Left lobe of liver (tissue), 2 donors: Measurements from ENCODE around the gene TRAF3IP1. TPM values are rescaled to one million over a fixed set of nuclear protein-coding genes. Genes with fewer than 3 reads are reported as not detected.

ENCODE experiments used
- ATAC-seq: fragments of 200-7000 bp; cut with Tn5 transposase; one replicate; pipeline ENCODE4 v1.9.1; 2020; ENCODE audit warnings: mild to moderate bottlenecking, moderate library complexity
- DNase-seq: peaks from one replicate; pipeline ENCODE4 v3.0.0-alpha.2; 2020; ENCODE audit warnings: low spot score
- total RNA-seq: library from RNA; stranded (reverse); gene quantifications from one replicate; pipeline ENCODE4 v1.2.1, GENCODE V29; 2021
- donor health status: DM: no; HTN: no; CAD: no; lungs with moderate emphysema.
- donor health status: DM: no; HTN: yes; CAD: no.

The TRAF3IP1 gene
- total RNA-seq, 1 donor from 2014 or later: 9.0 TPM

DNA sequence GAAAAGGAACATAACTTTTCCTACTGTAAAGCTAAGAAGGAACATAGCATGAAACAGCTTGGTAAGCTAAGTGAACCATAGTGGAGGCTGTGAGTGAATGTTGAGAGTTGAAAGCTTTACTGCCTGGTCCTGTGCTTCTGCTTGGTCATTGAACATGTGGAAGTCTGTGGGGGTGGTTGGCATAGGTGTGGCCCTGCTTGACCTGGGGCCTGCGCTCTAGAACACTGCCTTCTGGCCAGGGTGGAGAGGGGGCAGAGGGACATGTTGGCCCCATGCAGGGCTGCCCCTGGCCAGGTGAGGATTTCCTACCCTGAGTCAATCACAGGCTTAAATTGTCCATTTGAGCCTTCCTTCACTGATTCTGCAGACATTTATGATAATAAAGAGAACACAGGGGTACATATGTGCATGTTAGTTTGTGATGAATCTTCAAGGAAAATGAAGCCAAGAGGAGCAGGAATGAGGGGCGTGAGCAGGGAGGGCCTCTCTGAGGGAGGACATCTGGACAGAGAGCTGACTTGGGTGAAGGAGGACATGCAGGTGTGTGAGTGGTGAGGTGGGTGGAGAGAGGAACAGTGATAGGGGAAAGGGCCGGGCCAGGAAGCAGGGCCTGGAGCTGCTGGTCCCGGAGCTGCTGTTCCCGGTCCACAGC, 16.6 kb downstream of the TRAF3IP1 start:
- no peak for DNase-seq
- ATAC-seq: no peak

DNA sequence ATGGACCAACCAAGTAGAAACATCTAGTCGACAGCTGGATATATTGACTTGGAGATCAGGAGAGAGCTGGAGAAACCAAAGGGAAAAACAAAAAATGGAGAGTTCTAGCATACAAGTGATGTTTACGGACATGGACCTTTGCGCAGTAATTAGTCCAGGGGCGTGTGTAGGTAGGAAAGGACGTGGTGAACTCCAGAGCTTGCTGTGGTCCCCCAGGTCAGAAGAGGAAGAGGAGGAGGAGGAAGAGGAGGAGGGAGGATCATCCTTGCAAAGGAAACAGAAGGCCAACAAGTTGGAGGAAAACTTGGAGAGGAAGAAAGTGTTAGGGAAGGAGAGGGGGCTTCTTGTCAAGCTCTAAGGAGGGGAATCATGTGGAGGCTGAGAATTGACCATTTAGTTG, 17.5 kb downstream of the TRAF3IP1 start:
- DNase-seq (no peak), ATAC-seq (no peak)

GRCh38 chr2:238338710-238339394, 18.5 kb downstream of the TRAF3IP1 start:
- ATAC-seq (no peak), DNase-seq (no peak)

GRCh38 chr2:238339395-238339780, 19.1 kb downstream of the TRAF3IP1 start:
- ATAC-seq (no peak), DNase-seq (no peak)

- peak; percentile 59 for DNase-seq
- peak; percentile 96 for ATAC-seq
Measured at GRCh38 chr2:238339814-238340213, 19.5 kb downstream of the TRAF3IP1 start.

DNA sequence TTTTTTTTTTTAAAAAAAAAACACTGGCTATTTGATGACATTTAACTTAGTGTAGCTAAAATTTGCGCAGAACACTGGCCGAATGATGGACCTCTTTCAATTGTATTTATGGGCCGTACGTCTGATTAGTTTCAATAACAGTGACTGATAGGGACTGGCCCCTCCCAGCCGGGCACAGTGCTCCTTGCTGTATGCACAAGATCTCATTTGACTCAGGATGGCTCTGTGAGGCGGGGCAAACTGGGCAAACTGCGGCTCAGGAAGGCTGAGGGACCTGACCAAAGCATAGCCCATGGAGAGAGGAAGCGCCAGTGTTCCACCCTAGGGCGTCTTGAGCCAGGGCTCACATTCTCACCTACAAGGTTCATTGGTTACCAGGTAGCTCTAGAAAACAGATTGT, 21.2 kb downstream of the TRAF3IP1 start:
- ATAC-seq (no peak), DNase-seq (no peak)

GRCh38 chr2:238344035-238344434, 23.7 kb downstream of the TRAF3IP1 start:
- DNase-seq (no peak), ATAC-seq (no peak)

DNA sequence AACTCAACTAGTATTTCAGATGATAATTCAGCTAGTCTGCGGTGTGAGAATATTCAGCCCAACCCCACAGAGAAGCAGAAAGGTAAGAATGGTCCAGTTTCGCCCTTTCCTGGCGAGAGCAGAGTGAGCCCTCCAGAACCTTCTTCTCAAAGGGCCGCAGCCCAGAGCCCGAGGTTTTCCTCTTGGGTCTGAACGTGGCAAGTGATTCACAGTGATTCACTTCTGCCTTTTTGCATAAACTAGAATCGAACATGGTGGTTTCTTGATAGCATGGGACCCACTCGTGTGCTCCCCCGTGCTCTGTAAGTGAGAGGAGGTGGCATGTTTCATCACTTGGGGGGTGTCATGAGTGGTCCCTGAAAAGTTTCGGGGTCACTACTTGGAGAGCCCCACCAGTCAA, 24.2 kb downstream of the TRAF3IP1 start:
- DNase-seq: no peak

GRCh38 chr2:238345297-238345968, 25.1 kb downstream of the TRAF3IP1 start:
- DNase-seq: no peak
- ATAC-seq: no peak

More for the DNA sequence above, 24.2 kb downstream of the TRAF3IP1 start:
- ATAC-seq: no peak

DNA sequence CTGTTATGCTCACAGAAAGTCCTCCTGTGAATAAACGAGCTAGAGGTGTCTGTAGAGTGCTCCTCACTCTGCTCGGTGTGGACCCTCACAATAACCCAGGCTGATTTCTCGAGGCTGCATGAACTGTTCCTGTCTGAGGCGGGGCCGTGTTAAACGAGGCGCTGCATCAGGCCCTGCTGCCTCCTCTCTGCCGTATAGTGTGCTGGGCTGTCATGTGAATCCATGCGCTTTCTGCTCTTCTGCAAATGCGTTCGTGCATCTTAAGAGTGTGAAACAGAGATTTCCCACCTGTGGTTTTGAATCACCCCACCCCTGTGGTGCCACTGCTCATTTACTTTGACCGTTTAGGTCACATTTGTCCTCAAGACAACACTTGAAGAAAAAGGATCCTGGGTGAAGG, 26.2 kb downstream of the TRAF3IP1 start:
- DNase-seq (no peak), ATAC-seq (no peak)

DNA sequence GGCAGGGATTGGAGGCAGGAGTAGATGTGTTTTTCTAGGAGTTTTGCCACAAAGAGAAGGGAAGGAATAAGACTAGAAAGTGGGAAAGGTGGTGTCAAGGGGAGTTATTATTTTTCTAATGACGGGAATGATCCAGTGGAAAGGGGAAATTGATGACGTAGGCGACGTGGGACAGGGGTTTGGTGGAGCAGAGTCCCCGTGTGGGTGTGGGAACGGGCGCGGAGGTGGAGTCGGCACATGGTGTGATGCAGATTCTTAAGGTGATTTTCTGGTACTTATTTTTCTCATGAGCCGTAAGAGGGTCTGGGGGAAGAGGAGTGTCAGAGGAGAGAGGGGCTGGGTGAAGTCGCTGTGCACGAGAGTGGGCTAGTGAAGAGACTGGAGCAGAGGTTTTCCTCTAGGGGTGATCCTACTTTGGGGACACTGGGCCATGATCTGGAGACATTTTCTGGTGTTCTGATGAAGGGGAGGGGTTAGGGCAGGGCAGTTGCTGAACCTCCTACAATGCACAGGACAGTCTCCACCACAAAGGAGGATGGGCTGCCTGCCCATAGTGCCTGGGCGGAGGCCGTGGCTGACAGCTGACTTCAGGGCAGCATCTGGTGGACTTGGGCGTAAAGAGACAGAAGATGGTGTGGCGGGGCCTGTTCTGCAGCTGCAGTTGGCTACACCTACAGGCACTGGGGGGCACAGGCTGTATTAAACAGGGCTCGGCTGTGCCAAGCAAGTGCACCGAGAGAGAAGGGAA, 30.0 kb downstream of the TRAF3IP1 start:
- DNase-seq (no peak), ATAC-seq (no peak)

GRCh38 chr2:238351315-238351714, 31.0 kb downstream of the TRAF3IP1 start:
- no peak for DNase-seq
- no peak for ATAC-seq

- no peak for ATAC-seq
- no peak for DNase-seq
Measured at GRCh38 chr2:238352361-238352760, 32.0 kb downstream of the TRAF3IP1 start.

- no peak for ATAC-seq
Measured at GRCh38 chr2:238358769-238359168, 38.5 kb downstream of the TRAF3IP1 start.

DNA sequence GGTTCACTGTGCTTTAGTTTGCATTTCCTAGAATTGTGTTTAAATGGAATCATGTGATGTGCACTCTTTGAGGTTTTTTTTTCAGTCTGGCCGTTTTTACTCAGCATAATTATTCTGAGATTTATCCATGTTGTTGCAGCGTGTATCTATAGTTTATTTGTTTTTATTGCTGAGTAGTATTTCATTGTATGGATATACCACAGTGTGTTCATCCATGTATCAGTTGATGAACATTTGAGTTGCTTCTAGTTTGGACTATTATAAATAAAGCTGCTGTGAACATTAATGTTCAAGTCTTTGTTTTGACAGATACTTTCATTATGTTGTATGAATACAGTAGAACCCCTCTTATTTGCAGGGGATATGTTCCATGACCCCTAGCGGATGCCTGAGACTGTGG, 39.1 kb downstream of the TRAF3IP1 start:
- no peak for DNase-seq
- ATAC-seq: no peak

More at GRCh38 chr2:238358769-238359168, 38.5 kb downstream of the TRAF3IP1 start:
- DNase-seq: no peak

DNA sequence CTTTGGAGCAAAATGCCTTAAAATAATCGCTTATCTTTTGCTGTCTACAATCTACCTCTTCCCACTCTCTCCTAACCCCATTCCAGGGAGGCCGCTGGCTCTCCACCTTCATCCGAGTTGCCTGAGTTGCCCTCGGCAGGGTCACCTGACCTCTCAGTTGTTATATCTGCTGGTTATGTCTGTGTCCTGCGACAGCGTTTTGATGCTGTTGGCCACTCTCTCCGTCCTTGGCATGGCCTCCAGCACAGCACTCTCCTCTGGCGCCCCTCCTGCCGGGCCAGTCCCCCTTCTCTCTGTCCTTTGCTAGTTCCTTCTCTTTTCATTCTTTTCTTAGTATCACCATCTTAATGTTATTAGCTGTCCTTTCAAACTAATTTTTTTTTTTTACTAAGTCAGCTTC, 41.6 kb downstream of the TRAF3IP1 start:
- ATAC-seq: no peak
- DNase-seq: no peak

- DNase-seq (no peak), ATAC-seq (no peak)
Measured at GRCh38 chr2:238362626-238363025, 42.3 kb downstream of the TRAF3IP1 start.

- no peak for ATAC-seq
- no peak for DNase-seq
Measured at GRCh38 chr2:238369591-238370040, 49.3 kb downstream of the TRAF3IP1 start.

GRCh38 chr2:238370094-238370822, 49.9 kb downstream of the TRAF3IP1 start:
- ATAC-seq (peak; percentile 57), DNase-seq (no peak)

- peak; percentile 99 for ATAC-seq
- peak; percentile 63 for DNase-seq
Measured at GRCh38 chr2:238370823-238371372, 50.6 kb downstream of the TRAF3IP1 start.
